Right atrium auricular region (tissue), 2 donors: ENCODE measurements around the gene PRELP. TPM values are rescaled to one million over a fixed set of nuclear protein-coding genes. Genes with fewer than 3 reads are reported as not detected.

ENCODE experiments used
- DNase-seq: peaks from one replicate; pipeline ENCODE4 v3.0.0-alpha.2; 2019; ENCODE audit warnings: low spot score
- H3K27ac ChIP-seq, 2 donors: fragments of 200-600 bp; sonication (generic); 1 replicate in 1 of 2; 2 replicates in 1 of 2; pipeline ENCODE4 v1.5.1; 2016 to 2019
- H3K27me3 ChIP-seq, 2 donors: fragments of 200-600 bp; sonication (generic); one replicate each; pipeline versions ENCODE4 v1.5.1 to v1.6.0; 2017 to 2019
- H3K36me3 ChIP-seq: fragments of 200-600 bp; sonication (generic); one replicate; pipeline ENCODE4 v1.5.1; 2016
- H3K4me1 ChIP-seq, 2 donors: fragments of 200-600 bp; sonication (generic); one replicate each; pipeline versions ENCODE4 v1.5.1 to v1.6.0; 2017 to 2019
- H3K4me3 ChIP-seq, 2 donors: fragments of 200-600 bp; sonication (generic); 1 replicate in 1 of 2; 2 replicates in 1 of 2; pipeline ENCODE4 v1.5.1; 2017 to 2019; ENCODE audit warnings: mild to moderate bottlenecking in 1 of 2, moderate library complexity in 1 of 2
- H3K9me3 ChIP-seq, 2 donors: fragments of 200-600 bp; sonication (generic); one replicate each; pipeline ENCODE4 v1.5.1; 2019
- total RNA-seq, 2 donors: library from RNA; depleted of rRNA; stranded (reverse); fragments of >200 nt; gene quantifications; one replicate each; pipeline ENCODE4 v1.1.0, GENCODE V29; 2016
- TF ChIP-seq, protein P1 (sequence below), 2 donors: fragments of 200-600 bp; sonication (generic); IDR thresholded peaks; one replicate each; pipeline ENCODE4 v1.5.1; 2019; ENCODE audit warnings: antibody characterized with exemption in 2 of 2

The PRELP gene
- total RNA-seq, 2 donors from 2014 or later = 54.5 to 243 TPM

DNA sequence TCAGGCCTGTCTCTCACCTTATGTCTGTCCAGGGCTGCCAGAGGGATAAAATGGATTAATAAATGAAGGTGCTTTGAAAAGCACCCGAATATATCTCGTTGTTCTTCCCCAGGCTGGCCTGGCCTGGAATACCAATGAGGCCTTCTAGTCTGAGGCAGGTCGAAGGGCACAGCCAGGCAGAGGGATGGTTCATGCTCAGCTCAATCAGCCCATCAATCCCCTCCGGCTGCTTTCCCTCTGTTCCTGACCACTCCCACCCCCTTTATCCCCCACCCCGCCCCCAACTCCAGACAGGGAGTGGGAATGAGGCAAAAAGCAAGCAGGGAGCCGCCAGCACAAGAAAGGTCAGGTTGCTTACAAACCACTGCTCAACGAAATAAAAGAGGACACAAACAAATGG, 40.0 kb upstream of the PRELP start:
- Histone ChIP-seq H3K27ac (no peak overlapping the region), H3K36me3 (no peaks in the 10 kb centered on the region), H3K4me3 (no peak overlapping the region), H3K9me3 (no peaks in the 10 kb centered on the region), H3K4me1 (peaks cover 0 to 5% of the 10 kb centered on the region in 2 donors), H3K27me3 (no peaks in the 10 kb centered on the region)
- TF ChIP-seq, protein P1, sequence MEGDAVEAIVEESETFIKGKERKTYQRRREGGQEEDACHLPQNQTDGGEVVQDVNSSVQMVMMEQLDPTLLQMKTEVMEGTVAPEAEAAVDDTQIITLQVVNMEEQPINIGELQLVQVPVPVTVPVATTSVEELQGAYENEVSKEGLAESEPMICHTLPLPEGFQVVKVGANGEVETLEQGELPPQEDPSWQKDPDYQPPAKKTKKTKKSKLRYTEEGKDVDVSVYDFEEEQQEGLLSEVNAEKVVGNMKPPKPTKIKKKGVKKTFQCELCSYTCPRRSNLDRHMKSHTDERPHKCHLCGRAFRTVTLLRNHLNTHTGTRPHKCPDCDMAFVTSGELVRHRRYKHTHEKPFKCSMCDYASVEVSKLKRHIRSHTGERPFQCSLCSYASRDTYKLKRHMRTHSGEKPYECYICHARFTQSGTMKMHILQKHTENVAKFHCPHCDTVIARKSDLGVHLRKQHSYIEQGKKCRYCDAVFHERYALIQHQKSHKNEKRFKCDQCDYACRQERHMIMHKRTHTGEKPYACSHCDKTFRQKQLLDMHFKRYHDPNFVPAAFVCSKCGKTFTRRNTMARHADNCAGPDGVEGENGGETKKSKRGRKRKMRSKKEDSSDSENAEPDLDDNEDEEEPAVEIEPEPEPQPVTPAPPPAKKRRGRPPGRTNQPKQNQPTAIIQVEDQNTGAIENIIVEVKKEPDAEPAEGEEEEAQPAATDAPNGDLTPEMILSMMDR (IDR thresholded peaks at IDR 0.05) = no peak
- no peak for DNase-seq

DNA sequence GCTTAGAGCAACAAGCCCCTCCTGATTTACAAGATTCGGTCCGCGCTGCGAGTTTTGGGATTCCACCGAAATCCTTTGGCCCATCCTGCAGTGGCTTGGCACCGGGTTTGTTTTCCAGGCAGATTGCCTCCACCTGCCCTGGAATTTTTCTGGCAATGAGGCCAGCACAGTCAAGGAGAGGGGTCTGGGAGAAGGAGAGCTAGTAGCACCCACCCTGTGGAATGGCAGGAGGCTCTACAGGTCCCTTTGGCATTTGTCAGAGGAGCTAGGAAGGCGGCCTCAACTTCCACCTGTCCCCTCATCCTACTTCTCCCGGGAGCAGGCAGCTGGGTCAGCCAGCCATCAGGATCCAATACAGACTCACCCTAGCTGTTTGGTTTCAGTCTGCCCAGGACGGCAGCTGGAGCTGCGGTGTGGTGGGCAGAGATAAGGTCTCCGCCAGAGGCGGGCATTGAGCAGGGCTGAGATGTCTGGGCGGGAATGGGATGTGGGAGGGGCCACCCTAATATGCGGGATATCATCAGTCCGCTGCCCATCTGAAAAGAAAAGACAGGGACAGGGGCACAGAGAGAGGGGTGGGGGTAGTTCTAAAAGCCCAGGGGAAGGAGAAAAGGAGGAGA, 37.8 kb upstream of the PRELP start:
- TF ChIP-seq, protein P1 (IDR thresholded peaks at IDR 0.05) = no peak
- no peaks in the 10 kb centered on the region for H3K36me3 ChIP-seq
- no peak overlapping the region for H3K27ac ChIP-seq
- H3K4me1 ChIP-seq = peaks cover 0 to 18% of the 10 kb centered on the region in 2 donors
- H3K27me3 ChIP-seq = no peaks in the 10 kb centered on the region
- H3K4me3 ChIP-seq = no peak overlapping the region
- H3K9me3 ChIP-seq = no peaks in the 10 kb centered on the region
- DNase-seq = no peak

DNA sequence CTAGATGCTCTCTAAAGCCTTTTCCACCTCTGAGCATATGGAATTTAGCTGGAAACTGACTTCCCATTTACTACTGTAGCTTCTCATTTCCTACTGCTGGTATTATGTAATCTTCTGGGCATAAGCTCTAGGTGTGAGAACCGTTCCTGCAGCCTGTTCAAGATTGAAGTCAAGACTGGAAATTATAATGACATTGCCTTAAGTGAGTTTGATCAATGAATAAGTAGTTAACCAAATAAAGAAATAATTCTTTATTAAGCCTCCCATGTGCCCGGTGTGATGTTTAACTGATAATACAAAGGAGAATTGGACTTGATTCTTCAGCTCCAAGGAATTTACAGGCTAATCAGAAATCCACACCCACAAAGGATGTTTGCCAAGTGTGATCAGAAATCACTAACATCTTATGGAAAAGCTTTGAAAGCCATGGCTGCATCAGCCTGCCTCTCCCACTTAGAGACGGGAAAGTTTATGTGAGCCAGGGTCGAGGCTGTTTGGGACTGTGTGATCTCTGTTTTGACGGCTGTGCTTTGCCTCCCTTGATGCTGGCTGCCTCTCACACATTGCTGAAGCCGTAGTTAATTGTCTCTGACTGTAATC, 36.4 kb upstream of the PRELP start:
- no peak for DNase-seq
- H3K4me3 ChIP-seq = no peak overlapping the region
- H3K9me3 ChIP-seq = no peaks in the 10 kb centered on the region
- H3K27me3 ChIP-seq = no peaks in the 10 kb centered on the region
- no peak overlapping the region for H3K27ac ChIP-seq
- H3K36me3 ChIP-seq = no peaks in the 10 kb centered on the region
- TF ChIP-seq, protein P1 (IDR thresholded peaks at IDR 0.05) = no peak
- peaks cover 0 to 18% of the 10 kb centered on the region in 2 donors for H3K4me1 ChIP-seq

DNA sequence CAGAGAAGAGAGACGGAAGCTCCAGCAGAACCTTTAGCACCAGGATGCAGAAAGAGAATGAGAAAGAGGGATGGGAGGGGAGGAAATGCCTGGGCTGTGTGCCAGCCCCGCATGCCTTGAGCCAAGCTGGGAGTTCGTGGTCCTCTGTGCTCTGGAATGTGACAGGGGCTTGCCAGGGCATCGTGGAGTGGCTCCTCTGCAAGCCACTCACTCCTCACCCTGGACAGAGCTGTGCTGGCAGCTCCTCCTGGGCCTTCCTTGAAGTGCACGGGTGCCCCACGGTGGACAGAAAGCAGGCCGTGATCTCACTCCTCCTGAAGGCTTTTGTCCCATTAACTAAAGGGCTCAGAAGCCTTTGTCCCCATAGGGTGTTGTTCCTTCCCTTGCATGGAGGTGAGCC, 34.8 kb upstream of the PRELP start:
- DNase-seq = peak; percentile 91
- H3K27ac ChIP-seq = peak overlapping the region; percentile 37 to 74
- H3K27me3 ChIP-seq = no peaks in the 10 kb centered on the region
- TF ChIP-seq, protein P1 (IDR thresholded peaks at IDR 0.05) = peak; percentile 22 to 77
- no peak overlapping the region for H3K4me3 ChIP-seq
- H3K36me3 ChIP-seq = no peaks in the 10 kb centered on the region
- H3K9me3 ChIP-seq = peaks cover 0 to 13% of the 10 kb centered on the region in 2 donors
- peaks cover 0 to 18% of the 10 kb centered on the region in 2 donors for H3K4me1 ChIP-seq

DNA sequence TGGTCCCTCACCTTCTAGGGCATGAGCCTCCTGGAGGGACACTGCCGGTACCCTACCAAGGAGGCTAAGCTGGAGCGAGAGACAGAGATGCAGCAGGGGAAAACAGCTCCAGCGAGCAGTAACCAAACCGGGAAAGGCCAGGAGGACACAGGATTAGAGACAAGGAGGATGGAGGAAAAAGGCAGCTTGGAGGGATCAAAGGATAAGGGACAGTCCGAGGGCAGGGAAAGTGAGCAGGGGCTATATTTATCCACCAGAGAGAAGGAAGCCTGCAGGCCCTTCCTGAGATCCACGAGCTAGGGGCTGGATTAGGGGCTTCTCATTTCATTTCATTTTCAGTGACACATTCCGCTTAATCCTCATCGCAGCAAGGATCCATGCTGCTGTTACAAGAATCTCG, 33.8 kb upstream of the PRELP start:
- H3K9me3 ChIP-seq = peaks cover 0 to 15% of the 10 kb centered on the region in 2 donors
- DNase-seq = no peak
- no peak overlapping the region for H3K4me3 ChIP-seq
- H3K36me3 ChIP-seq = no peaks in the 10 kb centered on the region
- H3K4me1 ChIP-seq = peaks cover 0 to 18% of the 10 kb centered on the region in 2 donors
- no peaks in the 10 kb centered on the region for H3K27me3 ChIP-seq
- peak overlapping the region; percentile 37 to 74 for H3K27ac ChIP-seq
- TF ChIP-seq, protein P1 (IDR thresholded peaks at IDR 0.05) = no peak
